Activated B cell treated with CpG ODN at 0.5 μM for 24 hours (primary cell): ENCODE data around the gene AAK1. TPM values are rescaled to one million over a fixed set of nuclear protein-coding genes. Genes with fewer than 3 reads are reported as not detected.
"Not testable (repeated sequence)": the region's sequence is repeated elsewhere in the genome, so short reads cannot be mapped to it uniquely, and the experiment has no call there.

Source experiments
- ATAC-seq: fragments of 200-7000 bp; cut with Tn5 transposase; one replicate; pipeline ENCODE4 v1.10.0; 2021; ENCODE audit warnings: low read depth, mild to moderate bottlenecking, moderate library complexity
- CTCF ChIA-PET: fragments of 350-600 bp; sonication (Branson Sonifier 250); formaldehyde crosslinking; loops from one replicate; lab custom pipeline; 2021; ENCODE audit warnings: antibody characterized with exemption; lab: Charles Lee
- POLR2A ChIA-PET: fragments of 350-600 bp; sonication (Branson Sonifier 250); formaldehyde crosslinking; loops from one replicate; lab custom pipeline; 2021; ENCODE audit warnings: antibody characterized with exemption; lab: Charles Lee
- DNase-seq: peaks from one replicate; pipeline ENCODE4 v3.0.0; 2022
- H3K27ac Mint-ChIP-seq: one replicate; pipeline ENCODE4 v1.8.0; 2020; ENCODE audit warnings: mixed read lengths
- H3K27me3 Mint-ChIP-seq: one replicate; pipeline ENCODE4 v1.8.0; 2021; ENCODE audit warnings: mixed read lengths
- H3K36me3 Mint-ChIP-seq: one replicate; pipeline ENCODE4 v1.8.0; 2021; ENCODE audit warnings: low read depth, mixed read lengths
- H3K4me1 Mint-ChIP-seq: one replicate; pipeline ENCODE4 v1.8.0; 2021; ENCODE audit warnings: mixed read lengths
- H3K4me3 Mint-ChIP-seq: one replicate; pipeline ENCODE4 v1.8.0; 2020; ENCODE audit warnings: mild to moderate bottlenecking, mixed read lengths
- H3K9me3 Mint-ChIP-seq: one replicate; pipeline ENCODE4 v1.8.0; 2020; ENCODE audit warnings: mixed read lengths
- intact Hi-C: fragments of 100-400 bp; cut with micrococcal nuclease; formaldehyde crosslinking; loops from one replicate; pipeline ENCODE4 v1.15.1; 2024
- total RNA-seq: library from RNA; stranded (reverse); gene quantifications from 2 replicates; pipeline ENCODE4 v1.2.3, GENCODE V29; 2022
- TF ChIP-seq, protein P1 (sequence below): fragments of 200-600 bp; IDR thresholded peaks from one replicate; pipeline ENCODE4 v1.8.0; 2022; ENCODE audit warnings: antibody characterized with exemption, mild to moderate bottlenecking

The AAK1 gene
- total RNA-seq, 1 donor from 2014 or later, result 4.7 TPM

DNA sequence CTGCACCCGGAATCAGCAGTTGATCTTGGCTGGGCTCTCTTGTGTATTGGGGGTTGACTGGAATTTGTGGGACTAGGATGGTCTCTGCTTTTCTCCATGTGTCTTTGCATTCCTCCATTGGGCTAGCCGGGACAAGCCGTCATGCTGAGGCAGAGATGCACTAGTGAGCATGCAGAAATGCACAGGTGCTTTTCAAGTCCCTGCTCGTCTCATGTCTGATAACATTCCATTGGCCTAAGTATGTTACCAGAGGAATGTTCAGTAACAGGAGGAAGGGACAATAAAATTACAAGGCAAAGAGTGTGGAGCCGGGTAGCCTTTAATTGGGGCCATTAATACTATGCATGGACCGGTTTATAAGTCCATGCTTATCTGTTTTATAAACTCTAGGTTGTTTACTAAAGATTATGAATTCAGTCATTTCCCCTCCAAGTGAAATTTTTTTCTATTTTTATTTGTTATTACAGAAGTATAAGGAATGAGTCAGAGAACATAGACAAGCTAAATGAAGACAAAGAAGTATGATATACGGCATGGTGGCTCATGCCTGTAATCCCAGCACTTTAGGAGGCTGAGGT, 24.4 kb upstream of the AAK1 start:
- CTCF ChIA-PET, result no interaction called here
- ATAC-seq, result no peak
- peaks cover 14% of the 10 kb centered on the region for H3K9me3 Mint-ChIP-seq
- TF ChIP-seq, protein P1, sequence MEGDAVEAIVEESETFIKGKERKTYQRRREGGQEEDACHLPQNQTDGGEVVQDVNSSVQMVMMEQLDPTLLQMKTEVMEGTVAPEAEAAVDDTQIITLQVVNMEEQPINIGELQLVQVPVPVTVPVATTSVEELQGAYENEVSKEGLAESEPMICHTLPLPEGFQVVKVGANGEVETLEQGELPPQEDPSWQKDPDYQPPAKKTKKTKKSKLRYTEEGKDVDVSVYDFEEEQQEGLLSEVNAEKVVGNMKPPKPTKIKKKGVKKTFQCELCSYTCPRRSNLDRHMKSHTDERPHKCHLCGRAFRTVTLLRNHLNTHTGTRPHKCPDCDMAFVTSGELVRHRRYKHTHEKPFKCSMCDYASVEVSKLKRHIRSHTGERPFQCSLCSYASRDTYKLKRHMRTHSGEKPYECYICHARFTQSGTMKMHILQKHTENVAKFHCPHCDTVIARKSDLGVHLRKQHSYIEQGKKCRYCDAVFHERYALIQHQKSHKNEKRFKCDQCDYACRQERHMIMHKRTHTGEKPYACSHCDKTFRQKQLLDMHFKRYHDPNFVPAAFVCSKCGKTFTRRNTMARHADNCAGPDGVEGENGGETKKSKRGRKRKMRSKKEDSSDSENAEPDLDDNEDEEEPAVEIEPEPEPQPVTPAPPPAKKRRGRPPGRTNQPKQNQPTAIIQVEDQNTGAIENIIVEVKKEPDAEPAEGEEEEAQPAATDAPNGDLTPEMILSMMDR, result no peak
- no peak for DNase-seq
- intact Hi-C loops, result no loop called here
- H3K4me1 Mint-ChIP-seq, result no peaks in the 10 kb centered on the region
- peaks cover 2% of the 10 kb centered on the region for H3K36me3 Mint-ChIP-seq
- H3K27ac Mint-ChIP-seq, result no peak overlapping the region
- POLR2A ChIA-PET, result no interaction called here
- no peak overlapping the region for H3K4me3 Mint-ChIP-seq
- peaks cover 33% of the 10 kb centered on the region for H3K27me3 Mint-ChIP-seq

DNA sequence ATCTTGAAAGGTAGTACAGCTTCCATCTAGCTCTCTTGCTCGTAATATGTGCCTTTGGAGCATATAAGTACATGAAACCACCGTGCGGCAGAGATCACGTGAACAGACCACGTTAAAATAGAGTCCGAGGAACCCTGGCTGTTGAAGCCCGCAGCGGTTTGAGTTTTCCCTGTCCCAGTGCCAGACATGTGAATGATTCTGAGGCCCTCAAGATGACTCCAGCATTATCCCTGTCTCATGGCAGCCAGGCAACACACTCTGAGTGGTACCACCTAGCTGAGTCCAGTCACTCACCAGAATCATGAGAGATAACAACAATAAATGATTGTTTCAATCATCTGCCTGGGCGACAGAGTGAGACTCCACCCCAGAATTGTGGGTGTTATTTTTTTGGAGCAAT, 21.6 kb upstream of the AAK1 start:
- ATAC-seq (no peak), DNase-seq (no peak)
- CTCF ChIA-PET, result no interaction called here
- Mint-ChIP-seq H3K4me3 (no peak overlapping the region), H3K27ac (no peak overlapping the region), H3K36me3 (no peaks in the 10 kb centered on the region), H3K9me3 (peaks cover 12% of the 10 kb centered on the region), H3K27me3 (peaks cover 41% of the 10 kb centered on the region), H3K4me1 (no peaks in the 10 kb centered on the region)
- TF ChIP-seq, protein P1, result no peak
- POLR2A ChIA-PET, result no interaction called here
- intact Hi-C loops, result no loop called here

DNA sequence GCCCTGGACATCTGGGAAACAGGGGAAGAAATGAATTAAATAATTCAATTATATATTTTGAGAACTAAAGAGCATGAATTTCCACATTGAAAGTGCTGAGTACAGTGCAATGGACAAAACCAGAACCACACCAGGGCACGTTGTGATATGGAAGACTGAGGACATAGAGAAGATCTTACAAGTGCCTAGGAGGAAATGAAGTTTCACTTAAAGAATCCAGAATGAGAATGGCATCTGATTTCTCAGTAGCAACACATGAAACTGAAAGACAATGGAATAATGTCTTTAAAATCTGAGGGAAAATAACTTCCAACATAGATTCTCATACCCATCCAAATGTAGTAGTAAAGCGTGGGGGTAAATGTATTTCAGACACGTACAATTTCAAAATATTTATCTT, 20.3 kb upstream of the AAK1 start:
- peaks cover 12% of the 10 kb centered on the region for H3K9me3 Mint-ChIP-seq
- no peak overlapping the region for H3K27ac Mint-ChIP-seq
- CTCF ChIA-PET, result no interaction called here
- no peak for DNase-seq
- no peaks in the 10 kb centered on the region for H3K36me3 Mint-ChIP-seq
- peaks cover 44% of the 10 kb centered on the region for H3K27me3 Mint-ChIP-seq
- intact Hi-C loops, result no loop called here
- H3K4me3 Mint-ChIP-seq, result no peak overlapping the region
- POLR2A ChIA-PET, result no interaction called here
- H3K4me1 Mint-ChIP-seq, result no peaks in the 10 kb centered on the region
- TF ChIP-seq, protein P1, result no peak
- no peak for ATAC-seq

DNA sequence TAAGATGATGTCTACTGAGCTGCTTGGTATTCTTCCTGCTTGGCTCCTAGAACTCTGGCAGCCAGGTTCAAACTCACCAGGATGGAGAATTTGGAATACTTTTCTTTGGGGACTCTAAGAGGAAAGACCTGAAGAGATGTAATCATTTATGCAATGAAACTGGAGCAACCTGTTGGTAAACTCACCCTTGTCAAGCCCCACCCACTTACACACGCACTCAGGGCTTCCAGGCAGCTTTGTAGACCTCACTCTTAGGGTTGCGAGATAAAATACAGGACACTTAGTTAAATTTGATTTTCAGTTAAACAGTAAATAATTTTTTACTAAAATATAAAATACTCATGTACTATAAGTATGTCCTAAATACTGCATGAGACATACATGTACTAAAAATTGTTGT, 19.0 kb upstream of the AAK1 start:
- ATAC-seq, CTCF ChIA-PET, H3K36me3 Mint-ChIP-seq, intact Hi-C loops, H3K27ac Mint-ChIP-seq, H3K4me1 Mint-ChIP-seq, POLR2A ChIA-PET, DNase-seq, H3K4me3 Mint-ChIP-seq: not testable (repeated sequence)
- peaks cover 46% of the 10 kb centered on the region for H3K27me3 Mint-ChIP-seq
- H3K9me3 Mint-ChIP-seq, result peaks cover 12% of the 10 kb centered on the region

DNA sequence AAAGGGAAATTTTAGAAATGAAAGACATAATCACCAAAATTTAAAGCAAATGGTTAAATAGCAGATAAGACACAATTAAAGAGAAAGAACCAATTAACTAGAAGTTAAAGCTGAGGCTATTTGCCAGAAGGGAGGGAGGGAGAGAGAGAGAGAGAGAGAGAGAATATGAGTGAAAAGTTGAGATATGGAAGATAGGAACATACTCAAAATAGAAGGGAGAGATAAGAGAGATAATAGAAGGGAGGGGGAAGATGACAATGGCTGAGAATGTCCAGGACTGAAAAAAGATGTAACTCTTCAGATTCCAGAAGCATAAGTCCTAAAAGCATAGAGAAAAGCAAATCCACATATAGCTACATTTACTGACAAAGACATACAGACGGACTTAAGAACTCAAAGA, 17.1 kb upstream of the AAK1 start:
- TF ChIP-seq, protein P1, result no peak
- intact Hi-C loops, result no loop called here
- H3K9me3 Mint-ChIP-seq, result peaks cover 12% of the 10 kb centered on the region
- peaks cover 46% of the 10 kb centered on the region for H3K27me3 Mint-ChIP-seq
- H3K36me3 Mint-ChIP-seq, result no peaks in the 10 kb centered on the region
- DNase-seq, result no peak
- no peaks in the 10 kb centered on the region for H3K4me1 Mint-ChIP-seq
- no peak overlapping the region for H3K27ac Mint-ChIP-seq
- ATAC-seq, result no peak
- CTCF ChIA-PET, result no interaction called here
- H3K4me3 Mint-ChIP-seq, result no peak overlapping the region
- POLR2A ChIA-PET, result no interaction called here

DNA sequence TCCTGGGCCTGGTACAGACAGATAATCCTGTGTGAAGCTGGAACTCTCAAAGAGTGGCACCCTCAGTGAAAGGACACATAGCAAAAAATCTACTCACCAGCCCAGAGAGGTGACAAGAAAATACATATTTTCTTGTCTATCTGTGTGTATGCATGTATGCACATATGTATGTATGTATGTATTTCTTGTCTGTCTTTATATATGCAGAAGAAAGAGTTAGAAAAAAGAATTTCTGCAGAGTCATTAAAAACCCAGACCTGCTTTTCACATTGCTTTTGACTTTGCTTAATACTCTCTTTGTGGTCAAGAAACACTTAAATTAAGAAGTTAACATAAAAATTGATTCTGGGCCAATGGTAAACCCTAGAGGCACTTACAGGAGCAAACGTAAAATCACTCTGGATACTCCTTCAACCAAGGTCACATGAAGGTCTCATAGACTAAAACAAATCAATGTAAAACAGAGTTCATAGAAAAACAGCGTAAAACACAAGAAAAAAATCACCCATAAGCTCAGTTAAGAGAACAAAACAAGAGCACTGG, 16.5 kb upstream of the AAK1 start:
- Mint-ChIP-seq H3K36me3 (no peaks in the 10 kb centered on the region), H3K4me1 (no peaks in the 10 kb centered on the region), H3K27ac (no peak overlapping the region), H3K27me3 (peaks cover 46% of the 10 kb centered on the region), H3K4me3 (no peak overlapping the region), H3K9me3 (peaks cover 12% of the 10 kb centered on the region)
- TF ChIP-seq, protein P1, result no peak
- ChIA-PET CTCF (no interaction called here), POLR2A (no interaction called here)
- DNase-seq (no peak), ATAC-seq (no peak)
- intact Hi-C loops, result no loop called here
